Femur (tissue), 1 donor: Measurements from ENCODE around the gene TWF2.
A peak's percentile ranks its signal among the peaks of the same experiment; 100 is the strongest.

Experiments used
- DNase-seq: peaks from one replicate; pipeline ENCODE4 v3.0.0-alpha.2; 2017

Gene TWF2

DNA sequence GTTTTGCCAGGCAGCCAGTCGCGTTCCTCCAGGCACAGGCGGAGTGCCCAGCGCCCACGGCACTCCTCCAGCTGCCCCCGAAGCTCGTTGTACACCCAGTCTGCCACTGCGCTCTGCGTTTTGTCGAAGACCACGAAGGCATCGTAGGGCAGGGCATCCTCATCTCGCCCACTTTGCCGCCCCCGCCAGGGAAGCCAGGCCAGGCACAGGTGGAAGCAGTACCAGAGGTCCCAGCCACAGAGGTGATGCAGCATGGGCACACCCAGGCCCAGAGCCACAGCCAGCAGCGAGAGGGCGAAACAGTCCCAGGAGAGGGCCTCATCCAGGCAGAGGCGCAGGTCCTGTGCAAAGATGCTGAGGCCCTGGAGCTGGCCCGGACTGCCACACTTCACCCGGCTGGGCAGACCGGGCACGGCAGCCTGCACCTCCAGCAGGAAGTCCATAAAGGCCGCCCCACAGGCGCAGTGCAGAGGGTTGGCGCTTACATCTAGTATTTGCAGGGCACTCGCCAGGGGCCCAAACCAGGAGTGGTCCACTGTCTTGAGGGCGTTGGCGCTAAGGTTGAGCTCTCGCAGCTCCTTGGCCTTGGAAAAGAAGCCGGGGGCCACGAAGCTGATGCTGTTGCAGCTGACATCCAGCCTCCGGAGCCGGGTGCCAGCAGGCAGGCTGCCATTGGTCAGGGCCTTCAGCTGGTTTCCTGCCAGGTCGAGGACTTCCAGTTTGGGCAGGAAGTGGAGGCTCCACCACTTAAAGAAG, 17.2 kb downstream of the TWF2 start:
- DNase-seq: peak; percentile 43

DNA sequence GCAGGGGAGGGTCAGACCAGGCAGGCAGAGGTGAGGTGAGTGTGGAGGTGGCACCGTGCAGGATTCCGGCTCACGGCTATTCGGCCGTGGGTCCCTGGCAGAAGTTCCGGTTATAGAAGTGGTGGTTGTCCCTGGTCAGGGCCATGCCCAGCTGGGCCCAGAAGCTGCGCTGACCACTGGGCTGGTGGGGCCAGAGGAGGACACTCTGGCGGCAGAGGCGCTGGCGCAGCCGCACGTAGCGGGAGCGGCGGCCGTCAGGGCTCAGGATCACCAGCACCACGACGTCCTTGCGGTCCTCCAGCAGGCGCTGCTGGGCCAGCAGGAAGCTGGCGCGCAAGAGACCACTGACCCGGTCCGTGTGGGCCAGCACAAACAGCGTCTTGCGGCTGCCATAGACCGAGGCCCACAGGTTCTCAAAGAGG, 17.8 kb downstream of the TWF2 start:
- peak; percentile 15 for DNase-seq

DNA sequence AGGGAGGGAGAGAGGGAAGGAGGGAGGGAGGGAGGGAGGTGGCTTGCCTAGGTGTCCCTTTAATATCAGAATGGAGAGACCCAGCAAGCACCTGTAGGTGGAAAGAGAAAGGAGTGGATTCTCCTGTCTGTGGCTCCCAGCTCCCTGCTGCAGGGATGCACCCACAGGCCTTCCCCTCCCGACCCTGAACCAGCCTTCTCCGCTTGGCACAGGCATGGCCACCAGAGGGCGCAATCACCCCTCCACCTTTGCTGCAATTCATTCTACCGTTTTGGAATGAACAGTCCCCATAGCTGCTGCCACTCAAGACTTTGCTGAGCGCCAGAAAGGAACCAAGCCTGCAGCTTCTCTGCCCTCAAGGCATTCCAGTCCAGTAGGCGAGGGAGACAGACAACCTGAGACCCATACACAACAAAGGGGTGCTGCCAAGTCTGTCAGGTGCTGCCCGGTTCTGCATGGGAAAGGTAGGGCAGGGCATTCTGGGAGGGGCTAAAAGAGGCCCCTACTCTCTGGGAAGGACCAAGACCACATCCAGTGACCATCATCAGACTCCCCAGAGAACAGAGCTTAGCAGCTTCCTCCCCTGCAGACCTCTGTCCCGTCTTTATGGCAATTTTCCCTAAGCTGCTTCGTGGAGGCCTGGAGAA, 18.5 kb downstream of the TWF2 start:
- DNase-seq: peak; percentile 90

DNA sequence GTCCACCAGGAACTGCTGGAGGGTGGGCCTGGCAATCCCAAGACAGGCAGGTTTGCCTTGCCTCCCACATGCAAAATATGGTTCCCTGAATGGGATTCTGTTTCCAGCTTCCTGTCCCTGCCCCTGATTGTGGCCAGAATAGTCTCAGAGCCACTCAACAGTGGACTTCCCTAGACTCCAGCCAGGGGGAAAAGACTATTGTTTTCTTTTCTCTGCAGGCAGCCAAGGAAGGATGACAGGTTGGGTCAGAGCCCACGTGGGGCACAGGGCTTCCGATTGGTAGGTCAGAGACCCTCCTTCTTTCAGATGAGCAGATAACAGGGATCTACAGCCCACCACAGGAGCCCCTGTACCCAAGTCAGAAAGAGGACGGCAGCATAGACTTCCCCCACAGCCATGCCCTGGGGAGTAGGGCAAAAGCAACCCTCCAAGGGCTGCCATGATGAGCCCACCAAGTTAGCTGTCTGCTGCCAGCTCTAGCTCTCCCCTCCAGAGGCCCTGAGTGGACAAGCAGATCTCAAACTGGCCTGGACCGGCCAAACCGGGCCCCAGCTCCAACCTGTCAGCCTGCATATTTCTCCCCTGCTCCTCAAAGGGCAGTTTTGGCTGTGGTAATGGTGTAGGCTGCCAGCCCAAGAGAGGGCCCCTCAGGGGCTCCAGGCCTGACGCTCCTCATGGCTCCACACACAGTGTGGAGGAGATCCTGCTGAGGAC, 19.9 kb downstream of the TWF2 start:
- peak; percentile 28 for DNase-seq

DNA sequence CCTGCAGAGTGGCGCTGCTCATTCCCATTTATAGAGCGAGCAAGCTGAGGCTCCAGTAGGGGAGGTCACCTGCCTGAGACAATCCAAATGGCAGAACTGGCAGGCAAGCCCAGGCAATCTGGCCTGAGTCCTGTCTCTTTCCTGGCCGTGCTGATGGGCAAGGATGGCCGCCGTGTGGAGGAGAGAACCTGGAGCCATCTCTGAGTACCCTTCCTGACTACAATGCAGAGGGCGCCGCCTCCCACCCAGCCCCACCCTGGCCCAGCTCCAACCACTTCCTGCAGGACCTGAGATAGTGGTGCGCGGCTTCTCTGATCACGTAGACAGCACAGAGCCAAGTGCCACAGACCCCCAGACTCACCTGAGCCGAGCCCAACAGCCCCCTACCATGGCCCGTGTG, 20.5 kb downstream of the TWF2 start:
- DNase-seq: peak; percentile 34

DNA sequence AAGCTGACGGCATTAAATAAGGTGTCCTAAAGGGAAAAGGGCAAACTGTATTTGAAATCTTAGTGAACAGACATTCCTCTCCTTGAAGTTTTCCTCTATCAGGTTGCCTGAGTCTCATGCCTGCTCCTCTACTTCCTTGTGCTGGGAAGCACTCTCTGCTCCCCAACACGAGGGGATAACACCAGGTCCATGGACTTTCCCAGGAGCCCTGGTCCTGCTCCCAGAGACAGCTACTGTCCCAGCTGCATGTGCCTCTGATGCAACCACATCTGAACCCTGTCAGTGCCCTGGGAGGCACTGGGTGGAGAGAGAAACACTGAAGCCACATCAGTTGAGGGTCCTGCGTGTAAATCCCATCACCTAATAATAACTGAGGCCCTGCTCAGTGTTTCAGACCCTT, 20.9 kb downstream of the TWF2 start:
- peak; percentile 13 for DNase-seq

DNA sequence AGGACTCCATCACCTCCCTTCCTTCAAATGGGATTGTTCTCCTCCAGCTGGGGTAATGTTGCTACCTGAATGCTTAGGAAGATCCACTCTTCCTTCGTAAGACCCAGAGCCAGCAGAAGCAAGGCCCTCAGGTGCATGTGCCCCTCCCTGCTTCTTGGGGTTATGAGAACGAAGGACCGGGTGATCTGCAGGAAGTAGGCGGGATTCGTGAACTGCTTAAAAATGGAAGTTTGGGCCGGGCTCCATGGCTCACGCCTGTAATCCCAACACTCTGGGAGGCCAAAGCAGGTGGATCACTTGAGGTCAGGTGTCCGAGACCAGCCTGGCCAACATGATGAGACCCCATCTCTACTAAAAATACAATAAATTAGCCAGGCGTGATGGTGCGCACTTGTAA, 21.6 kb downstream of the TWF2 start:
- no peak for DNase-seq

DNA sequence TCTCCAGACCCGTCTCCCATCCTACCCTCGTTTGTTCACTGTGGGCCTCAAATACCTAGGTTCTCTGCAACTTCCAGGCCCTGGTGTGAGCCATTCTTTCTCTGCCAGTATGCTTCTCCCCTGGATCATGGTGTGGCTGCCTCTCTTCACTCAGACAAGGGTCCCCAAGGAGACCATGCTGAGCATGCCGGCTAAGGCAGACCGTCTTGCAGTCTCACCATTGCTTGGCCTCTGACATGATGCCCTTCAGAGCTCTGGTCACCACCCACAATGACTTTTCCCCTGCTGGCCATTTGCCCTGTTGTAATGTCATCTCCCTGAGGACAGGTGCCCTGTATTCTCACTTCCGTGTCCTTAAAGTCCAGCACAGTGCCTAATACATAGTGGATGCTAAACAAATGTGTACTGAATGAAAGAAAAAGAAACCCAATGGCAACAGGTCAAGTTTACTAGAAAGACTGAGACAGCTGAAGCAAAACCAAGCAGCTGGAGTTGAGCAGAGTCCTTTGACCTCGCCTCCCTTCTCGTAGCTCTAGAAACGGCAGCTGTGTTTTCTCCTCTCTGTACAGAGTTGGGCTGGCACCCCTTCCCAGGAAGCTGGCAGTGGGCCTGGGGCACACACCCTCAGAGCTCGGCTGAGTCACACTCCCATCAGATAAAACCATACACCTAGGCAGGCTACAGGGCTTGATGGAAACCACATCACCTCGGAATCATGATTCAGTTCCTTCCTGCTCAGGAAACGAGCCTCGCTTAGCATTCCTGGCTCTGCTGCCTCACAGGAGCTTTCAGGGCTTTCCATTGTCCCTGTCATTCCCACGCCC, 22.2 kb downstream of the TWF2 start:
- peak; percentile 83 for DNase-seq

DNA sequence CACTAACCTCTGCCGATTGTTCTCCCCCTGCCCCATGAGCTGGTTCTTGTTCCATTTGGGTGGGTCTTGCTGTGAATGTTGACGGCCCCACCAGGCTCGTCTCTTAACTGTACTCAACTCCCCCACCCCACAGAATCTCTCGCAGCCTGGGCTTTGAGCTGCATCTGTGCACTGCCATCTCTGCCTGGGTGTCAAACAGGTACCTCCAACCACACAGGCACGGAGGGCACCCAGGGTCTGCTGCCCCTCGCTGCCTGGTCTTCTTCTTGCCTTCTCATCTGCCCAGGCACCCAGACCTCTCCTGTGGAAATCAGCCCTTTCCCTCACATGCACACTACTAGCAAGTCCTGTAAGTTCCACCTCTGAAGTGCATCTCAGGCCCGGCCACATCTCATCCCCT, 23.6 kb downstream of the TWF2 start:
- DNase-seq: peak; percentile 13

DNA sequence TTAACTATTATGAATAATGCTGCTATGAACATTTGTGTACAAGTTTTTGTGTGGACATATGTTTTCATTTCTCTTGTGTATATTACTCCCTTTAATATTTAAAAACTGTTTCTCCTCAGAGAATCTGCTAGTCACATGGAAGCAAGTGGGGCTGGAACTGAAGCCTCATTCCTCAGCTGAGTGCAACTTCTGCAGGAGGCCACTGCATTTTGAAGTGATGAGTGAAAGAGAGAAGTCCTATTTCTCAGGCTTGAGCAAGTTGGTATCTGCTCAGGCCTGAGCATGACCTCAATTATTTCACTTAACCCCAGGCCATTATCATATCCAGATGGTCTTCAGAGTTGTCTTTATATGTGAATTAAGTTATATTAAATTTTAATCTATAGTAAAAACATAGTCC, 25.1 kb downstream of the TWF2 start:
- DNase-seq: no peak

DNA sequence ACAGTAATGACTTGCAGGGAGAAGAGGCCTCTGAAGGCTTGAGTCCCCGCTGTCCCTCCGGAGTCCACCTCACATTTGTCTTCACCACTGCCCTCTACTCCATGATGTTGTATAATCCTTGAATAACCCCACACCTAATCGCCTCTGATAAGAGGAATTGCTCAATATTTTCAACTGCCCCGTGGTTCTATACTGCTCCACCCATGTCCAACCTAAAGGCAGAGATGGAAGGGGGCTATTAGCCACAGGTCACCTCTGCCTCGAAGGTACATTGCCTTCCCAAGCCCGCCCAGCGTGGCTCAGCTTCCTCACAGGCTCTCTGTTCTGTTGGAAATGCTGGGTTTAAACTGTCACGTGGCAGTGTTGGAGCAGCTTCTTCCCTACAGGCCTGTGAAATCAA, 26.0 kb downstream of the TWF2 start:
- no peak for DNase-seq

DNA sequence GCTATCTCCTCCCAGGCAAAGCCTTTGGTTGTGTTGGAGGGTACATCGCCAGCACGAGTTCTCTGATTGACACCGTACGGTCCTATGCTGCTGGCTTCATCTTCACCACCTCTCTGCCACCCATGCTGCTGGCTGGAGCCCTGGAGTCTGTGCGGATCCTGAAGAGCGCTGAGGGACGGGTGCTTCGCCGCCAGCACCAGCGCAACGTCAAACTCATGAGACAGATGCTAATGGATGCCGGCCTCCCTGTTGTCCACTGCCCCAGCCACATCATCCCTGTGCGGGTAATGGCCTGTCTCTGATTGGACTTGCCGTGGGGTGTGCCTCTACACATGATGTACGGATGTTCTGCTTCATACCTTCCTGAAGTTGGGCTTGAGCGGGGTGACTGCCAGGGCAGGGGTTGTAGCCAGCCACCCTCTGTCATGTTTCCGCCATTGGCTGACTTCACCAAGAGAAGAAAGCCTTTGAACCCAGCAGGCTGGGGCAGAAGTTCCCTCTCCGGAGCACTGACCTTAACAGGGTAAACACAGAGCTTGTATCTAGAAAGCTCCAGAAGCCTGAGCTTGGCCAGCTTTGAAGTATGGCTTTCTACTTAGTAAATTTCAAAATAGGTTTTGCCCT, 27.6 kb downstream of the TWF2 start:
- DNase-seq: no peak

DNA sequence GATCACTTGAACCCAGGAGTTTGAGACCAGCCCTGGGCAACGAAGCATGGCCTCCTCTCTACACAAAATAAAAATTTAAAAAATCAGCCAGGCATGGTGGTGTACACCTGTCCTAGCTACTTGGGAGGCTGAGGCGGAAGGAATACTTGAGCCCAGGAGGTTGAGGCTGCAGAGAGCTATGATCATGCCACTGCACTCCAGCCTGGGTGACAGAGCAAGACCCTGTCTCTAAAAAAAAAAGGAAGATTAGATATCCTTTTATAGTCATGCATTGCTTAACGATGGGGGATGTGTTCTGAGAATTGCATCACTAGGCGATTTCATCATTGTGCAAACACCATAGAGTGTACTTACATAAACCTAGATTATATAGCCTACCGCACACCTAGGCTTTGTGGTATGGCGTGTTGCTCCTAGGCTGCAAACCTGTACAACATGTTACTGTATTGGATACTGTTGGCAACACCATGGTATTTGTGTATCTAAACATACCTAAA, 28.4 kb downstream of the TWF2 start:
- DNase-seq: peak; percentile 16

DNA sequence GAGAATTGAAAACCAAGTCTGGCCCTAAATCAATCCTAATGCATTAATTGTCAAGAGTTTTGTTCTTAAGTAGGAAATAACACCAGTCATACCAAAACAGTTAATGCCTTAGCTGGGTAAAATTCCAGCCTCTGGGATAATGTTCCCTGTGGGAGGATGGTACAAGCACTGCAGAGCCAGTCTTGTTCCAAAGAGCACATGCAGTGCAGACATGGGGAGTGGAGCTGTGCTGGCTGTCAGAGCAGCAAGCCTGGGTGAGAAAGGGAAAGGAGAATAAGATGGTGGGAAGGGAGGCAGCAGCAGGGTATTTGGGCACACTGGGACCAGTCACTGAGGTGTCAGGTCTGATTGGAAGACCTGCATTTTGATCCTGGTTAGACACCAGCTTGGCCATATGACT, 28.9 kb downstream of the TWF2 start:
- DNase-seq: no peak

DNA sequence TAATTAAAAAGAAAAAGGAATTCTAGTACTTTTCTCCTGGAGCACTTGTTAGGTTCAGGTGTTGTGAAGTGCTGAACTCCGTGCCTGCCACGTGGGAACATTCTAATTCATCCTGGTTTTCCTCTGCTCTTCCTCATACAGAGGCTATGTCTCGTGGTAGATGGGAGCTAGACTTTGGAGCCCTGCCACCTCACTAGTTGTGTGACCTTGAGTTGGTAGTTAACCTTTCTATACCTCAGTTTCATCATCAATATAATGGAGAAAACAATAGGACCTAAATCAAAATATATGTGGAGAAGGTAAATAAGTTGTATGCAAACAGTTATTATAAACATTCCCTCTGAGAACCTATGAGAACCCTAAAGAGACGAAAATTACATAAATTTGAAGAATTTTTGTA, 30.4 kb downstream of the TWF2 start:
- peak; percentile 11 for DNase-seq

DNA sequence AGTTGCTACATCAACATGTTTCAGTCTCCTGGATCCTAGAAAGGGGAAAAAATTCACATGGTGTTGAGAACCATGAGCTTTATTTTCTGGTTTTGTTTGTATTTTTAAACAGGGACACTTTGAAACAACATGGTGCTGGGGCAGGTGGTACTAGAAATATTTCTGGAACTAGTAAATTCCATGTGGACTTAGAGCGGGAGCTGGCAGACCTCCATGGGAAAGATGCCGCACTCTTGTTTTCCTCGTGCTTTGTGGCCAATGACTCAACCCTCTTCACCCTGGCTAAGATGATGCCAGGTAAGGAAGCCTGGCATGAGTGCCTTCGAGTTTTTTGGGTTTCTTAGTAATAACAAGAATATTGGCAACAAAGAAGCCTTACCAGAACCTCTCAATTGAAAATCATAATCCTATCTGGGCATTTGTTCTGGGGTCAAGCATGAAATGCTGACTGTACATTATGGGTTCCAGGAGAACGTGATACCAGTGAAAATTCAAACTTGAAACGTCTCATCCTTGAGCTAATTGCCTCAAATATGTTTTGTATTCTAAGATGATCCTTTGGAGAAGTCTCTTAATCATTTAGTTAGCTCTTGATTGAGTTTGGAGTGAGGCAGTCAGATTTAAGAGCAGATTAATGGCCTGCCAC, 33.1 kb downstream of the TWF2 start:
- peak; percentile 12 for DNase-seq

DNA sequence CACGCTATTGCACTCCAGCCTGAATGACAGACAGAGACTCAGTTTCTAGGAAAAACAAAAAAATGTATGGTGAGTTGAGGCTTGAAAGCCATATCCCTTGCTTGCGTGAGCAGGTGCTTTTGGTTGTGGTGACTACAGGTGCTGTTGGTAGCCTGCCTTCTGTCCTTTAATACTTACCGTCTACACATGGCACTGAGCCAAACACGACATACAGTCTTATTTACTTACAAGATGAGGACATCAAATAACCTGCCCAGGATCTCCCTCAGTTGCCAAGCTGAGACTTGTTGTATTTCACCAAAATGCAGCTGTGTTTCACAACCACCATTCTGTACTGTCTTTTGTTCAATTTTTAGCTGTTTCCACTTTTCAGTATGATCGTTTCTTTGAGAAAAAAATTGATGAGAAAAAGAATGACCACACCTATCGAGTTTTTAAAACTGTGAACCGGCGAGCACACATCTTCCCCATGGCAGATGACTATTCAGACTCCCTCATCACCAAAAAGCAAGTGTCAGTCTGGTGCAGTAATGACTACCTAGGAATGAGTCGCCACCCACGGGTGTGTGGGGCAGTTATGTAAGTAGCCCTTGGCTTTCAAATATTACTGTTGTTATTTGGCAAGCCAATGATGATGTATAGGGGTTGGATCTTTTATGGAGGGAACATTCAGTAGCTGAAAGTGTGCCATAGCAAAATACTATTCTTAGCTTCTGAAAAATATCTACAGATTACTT, 34.5 kb downstream of the TWF2 start:
- DNase-seq: no peak

DNA sequence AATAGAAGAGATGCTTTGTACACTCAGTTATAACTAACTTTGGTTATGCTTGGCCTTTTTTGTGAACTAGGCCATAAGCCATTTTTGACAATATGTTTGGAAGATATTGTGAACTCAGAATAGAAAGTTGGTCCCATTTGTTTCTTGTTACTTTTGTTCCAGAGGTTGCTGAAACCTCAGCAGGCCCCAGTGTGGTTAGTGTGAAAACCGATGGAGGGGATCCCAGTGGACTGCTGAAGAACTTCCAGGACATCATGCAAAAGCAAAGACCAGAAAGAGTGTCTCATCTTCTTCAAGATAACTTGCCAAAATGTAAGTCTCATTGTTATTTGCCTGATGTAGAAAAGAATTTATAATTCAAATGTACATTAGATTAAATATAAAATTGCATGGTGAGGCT, 35.3 kb downstream of the TWF2 start:
- no peak for DNase-seq

DNA sequence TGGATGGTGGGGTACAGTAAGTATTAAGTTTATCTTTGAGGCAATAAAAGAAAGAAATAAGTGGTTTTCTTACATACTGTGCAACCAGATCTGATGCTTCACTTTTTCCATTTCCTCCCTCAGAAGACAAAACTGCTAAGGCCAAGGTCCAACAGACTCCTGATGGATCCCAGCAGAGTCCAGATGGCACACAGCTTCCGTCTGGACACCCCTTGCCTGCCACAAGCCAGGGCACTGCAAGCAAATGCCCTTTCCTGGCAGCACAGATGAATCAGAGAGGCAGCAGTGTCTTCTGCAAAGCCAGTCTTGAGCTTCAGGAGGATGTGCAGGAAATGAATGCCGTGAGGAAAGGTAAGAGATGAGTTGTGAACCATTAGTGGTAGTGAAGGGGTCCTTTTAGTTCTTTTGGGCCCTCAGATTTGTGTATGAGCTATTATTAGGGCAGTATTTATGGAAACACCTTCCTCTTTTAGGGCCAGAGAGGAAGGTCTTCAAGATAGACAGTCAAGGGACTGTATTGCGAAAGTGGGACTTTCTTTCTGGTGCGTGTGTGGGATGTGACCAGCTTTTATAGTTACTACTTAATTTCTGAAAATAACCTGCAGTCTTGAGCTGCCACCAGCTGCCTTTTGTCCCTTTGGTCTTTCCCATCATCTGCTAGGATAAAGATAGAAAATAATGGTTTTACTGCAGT, 36.4 kb downstream of the TWF2 start:
- DNase-seq: no peak

DNA sequence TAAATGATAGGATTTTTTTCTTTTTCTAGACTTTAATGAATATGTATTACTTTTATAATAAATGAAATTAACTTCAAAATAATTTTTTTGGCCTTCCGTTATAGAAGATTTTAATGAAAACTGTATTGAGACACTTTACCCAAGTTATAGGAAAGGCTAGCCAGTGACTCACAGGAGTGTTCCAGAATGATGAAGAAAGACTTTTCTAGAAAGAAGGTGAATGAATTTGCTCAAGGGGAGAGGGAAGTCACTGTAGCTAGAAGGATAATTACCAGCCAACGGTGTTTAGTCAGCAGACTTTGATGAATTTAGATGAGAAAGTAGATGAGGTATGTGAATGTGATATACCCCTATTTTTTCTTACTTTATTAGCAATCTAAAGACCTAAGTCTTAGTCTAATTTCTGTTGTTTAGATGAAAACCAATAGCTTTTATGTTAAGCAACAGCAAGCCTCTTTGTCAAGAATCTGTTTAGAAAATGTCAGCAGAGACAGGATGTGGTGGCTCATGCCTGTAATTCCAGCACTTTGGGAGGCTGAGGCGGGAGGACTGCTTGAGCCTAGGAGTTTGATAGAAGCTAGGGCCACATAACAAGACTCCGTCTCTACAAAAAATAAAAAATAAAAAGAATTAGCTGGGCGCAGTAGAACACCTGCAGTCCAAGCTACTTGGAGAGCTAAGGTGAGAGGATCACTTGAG, 37.8 kb downstream of the TWF2 start:
- no peak for DNase-seq
